ENCODE measurements around the gene PPM1H. TPM values are rescaled to one million over a fixed set of nuclear protein-coding genes. Genes with fewer than 3 reads are reported as not detected.
A peak's percentile ranks its signal among the peaks of the same experiment; 100 is the strongest.

PPM1H gene
- total RNA-seq, 1 donor from 2014 or later, result 0.85 TPM

- H3K9me3 ChIP-seq, result no peaks in the 10 kb centered on the region
- H3K27ac ChIP-seq, result peak overlapping the region; percentile 62 to 84
- no peak for TF ChIP-seq CTCF (IDR thresholded peaks at IDR 0.05)
- H3K4me1 ChIP-seq, result peaks cover 12 to 22% of the 10 kb centered on the region in 2 donors
- no peak for DNase-seq (ENCODE audit: low spot score in 2 of 2)
- H3K4me3 ChIP-seq, result no peak overlapping the region
- H3K36me3 ChIP-seq, result no peaks in the 10 kb centered on the region
- intact Hi-C loops (cut with DNase I), result loop anchor here (2.0 kb wide), 1 partner anchor 18 kb away; no protein-coding TSS in a partner anchor
- no peaks in the 10 kb centered on the region for H3K27me3 ChIP-seq
Observed at GRCh38 chr12:62703011-62703380, 232.0 kb downstream of the PPM1H start.

- intact Hi-C loops (cut with DNase I), result no loop called here
- H3K4me1 ChIP-seq, result peaks cover 12 to 22% of the 10 kb centered on the region in 2 donors
- DNase-seq (ENCODE audit: low spot score in 2 of 2), result no peak
- no peak for TF ChIP-seq CTCF (IDR thresholded peaks at IDR 0.05)
- no peaks in the 10 kb centered on the region for H3K36me3 ChIP-seq
- H3K27ac ChIP-seq, result no peak overlapping the region
- no peaks in the 10 kb centered on the region for H3K9me3 ChIP-seq
- H3K4me3 ChIP-seq, result no peak overlapping the region
- no peaks in the 10 kb centered on the region for H3K27me3 ChIP-seq
Observed at GRCh38 chr12:62701492-62701891, 233.5 kb downstream of the PPM1H start.

GRCh38 chr12:62700091-62700880 lies 234.7 kb downstream of the PPM1H start:
- H3K9me3 ChIP-seq, result no peaks in the 10 kb centered on the region
- peaks cover 12 to 22% of the 10 kb centered on the region in 2 donors for H3K4me1 ChIP-seq
- intact Hi-C loops (cut with DNase I), result no loop called here
- no peaks in the 10 kb centered on the region for H3K27me3 ChIP-seq
- H3K36me3 ChIP-seq, result no peaks in the 10 kb centered on the region
- no peak overlapping the region for H3K4me3 ChIP-seq
- no peak overlapping the region for H3K27ac ChIP-seq
- no peak for TF ChIP-seq CTCF (IDR thresholded peaks at IDR 0.05)
- DNase-seq (ENCODE audit: low spot score in 2 of 2), result no peak

- peaks cover 16 to 20% of the 10 kb centered on the region in 2 donors for H3K4me1 ChIP-seq
- no peak for TF ChIP-seq CTCF (IDR thresholded peaks at IDR 0.05)
- H3K9me3 ChIP-seq, result no peaks in the 10 kb centered on the region
- H3K27me3 ChIP-seq, result no peaks in the 10 kb centered on the region
- H3K36me3 ChIP-seq, result no peaks in the 10 kb centered on the region
- peak overlapping the region in 1 of 2 donors; percentile 32 for H3K27ac ChIP-seq
- H3K4me3 ChIP-seq, result no peak overlapping the region
- DNase-seq (ENCODE audit: low spot score in 2 of 2), result no peak
- intact Hi-C loops (cut with DNase I), result no loop called here
Observed at GRCh38 chr12:62698701-62699101, 236.2 kb downstream of the PPM1H start.

GRCh38 chr12:62697893-62698292 lies 237.1 kb downstream of the PPM1H start:
- Histone ChIP-seq H3K9me3 (no peaks in the 10 kb centered on the region), H3K27ac (peak overlapping the region; percentile 13 to 32), H3K4me1 (peaks cover 9 to 18% of the 10 kb centered on the region in 2 donors), H3K4me3 (no peak overlapping the region), H3K36me3 (no peaks in the 10 kb centered on the region), H3K27me3 (no peaks in the 10 kb centered on the region)
- DNase-seq (ENCODE audit: low spot score in 2 of 2), result no peak
- intact Hi-C loops (cut with DNase I), result no loop called here
- TF ChIP-seq CTCF (IDR thresholded peaks at IDR 0.05), result no peak
